NT2/D1 (cell line): ENCODE data around the gene AMN.

Experiments
- DNase-seq: peaks from one replicate; pipeline ENCODE4 v3.0.0-alpha.2; 2011; ENCODE audit warnings: low read depth, low spot score
- H3K27me3 ChIP-seq: 2 replicates; pipeline ENCODE4 v1.6.0; 2011; ENCODE audit warnings: mild to moderate bottlenecking; ENCODE audit not compliant: insufficient read length, insufficient read depth
- H3K36me3 ChIP-seq: 2 replicates; pipeline ENCODE4 v1.6.1; 2011; ENCODE audit warnings: mild to moderate bottlenecking, low read length, mixed read lengths; ENCODE audit not compliant: insufficient read depth, insufficient read length
- H3K4me1 ChIP-seq: 2 replicates; pipeline ENCODE4 v1.5.1; 2011; ENCODE audit not compliant: insufficient read depth, insufficient read length
- H3K4me3 ChIP-seq: 2 replicates; pipeline ENCODE4 v1.5.1; 2011; ENCODE audit warnings: low read depth; ENCODE audit not compliant: insufficient read length
- H3K9ac ChIP-seq: 2 replicates; pipeline ENCODE4 v1.6.0; 2011; ENCODE audit warnings: low read depth; ENCODE audit not compliant: insufficient read length
- H3K9me3 ChIP-seq: 2 replicates; pipeline ENCODE4 v1.5.1; 2011; ENCODE audit warnings: mild to moderate bottlenecking, low read length; ENCODE audit not compliant: insufficient read depth
- SUZ12 ChIP-seq: IDR thresholded peaks from 2 replicates; pipeline ENCODE4 v1.6.1; 2011; ENCODE audit not compliant: insufficient read length, insufficient read depth; ENCODE audit errors: extremely low read depth
- YY1 ChIP-seq: IDR thresholded peaks from 2 replicates; pipeline ENCODE4 v1.6.1; 2011; ENCODE audit not compliant: insufficient read length, insufficient read depth
- ZNF274 ChIP-seq: IDR thresholded peaks from 2 replicates; pipeline ENCODE4 v1.6.1; 2011; ENCODE audit warnings: mild to moderate bottlenecking, low read depth, low read length

Gene AMN

DNA sequence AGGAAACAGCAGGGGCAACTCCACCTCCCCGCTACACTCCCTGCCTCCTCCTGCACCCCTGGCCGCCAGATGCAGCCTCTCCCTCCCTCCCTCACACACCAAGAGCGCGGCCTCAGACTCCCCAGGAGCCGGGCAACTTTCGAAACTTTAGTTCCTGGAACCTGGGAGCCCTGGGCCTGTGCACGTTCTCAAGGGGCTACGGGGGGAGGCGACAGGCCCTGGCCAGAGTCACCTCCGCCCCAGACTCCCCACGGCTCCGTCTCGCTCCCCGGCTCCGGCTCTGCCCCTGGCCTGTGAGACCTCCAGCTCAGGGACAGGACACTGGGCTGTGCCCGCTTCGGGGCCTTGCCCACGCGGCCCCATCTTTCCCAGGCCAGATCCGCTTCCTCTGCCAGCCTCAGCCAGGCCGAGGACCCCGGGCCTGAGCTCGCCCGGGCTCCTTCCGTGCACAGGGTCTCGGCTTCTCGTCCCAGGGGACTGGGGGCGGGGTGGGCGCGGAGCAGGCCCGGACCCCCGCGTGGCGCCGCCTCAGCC lies 5.5 kb downstream of the AMN start:
- Histone ChIP-seq H3K9ac (peak overlapping the region; percentile 83), H3K36me3 (peaks cover 14% of the 10 kb centered on the region)

DNA sequence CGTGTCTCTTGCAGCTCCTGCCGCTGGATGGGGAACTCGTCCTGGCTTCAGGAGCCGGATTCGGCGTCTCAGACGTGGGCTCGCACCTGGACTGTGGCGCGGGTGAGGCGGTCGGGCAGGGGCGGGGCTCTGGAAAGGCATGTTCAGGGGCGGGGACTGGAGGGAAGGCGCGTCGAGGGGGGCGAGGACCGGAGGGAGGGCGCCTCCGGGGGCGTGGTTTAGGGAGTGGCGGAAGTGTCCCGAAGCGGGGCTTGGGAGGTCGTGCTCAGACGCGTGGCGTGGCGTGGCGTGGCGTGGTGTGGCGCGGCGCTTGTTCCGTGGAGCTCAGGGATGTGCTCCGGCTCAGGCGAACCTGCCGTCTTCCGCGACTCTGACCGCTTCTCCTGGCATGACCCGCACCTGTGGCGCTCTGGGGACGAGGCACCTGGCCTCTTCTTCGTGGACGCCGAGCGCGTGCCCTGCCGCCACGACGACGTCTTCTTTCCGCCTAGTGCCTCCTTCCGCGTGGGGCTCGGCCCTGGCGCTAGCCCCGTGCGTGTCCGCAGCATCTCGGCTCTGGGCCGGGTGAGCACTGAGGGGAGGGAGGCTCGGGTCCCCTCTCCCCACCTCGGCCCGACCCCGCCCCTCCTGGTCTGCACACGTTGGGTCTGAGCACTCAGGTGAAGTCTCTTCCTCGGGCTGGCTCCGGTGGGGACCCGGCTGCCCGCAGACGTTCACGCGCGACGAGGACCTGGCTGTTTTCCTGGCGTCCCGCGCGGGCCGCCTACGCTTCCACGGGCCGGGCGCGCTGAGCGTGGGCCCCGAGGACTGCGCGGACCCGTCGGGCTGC lies 6.2 kb downstream of the AMN start:
- Histone ChIP-seq H3K9me3 (no peaks in the 10 kb centered on the region), H3K36me3 (peaks cover 21% of the 10 kb centered on the region), H3K9ac (peak overlapping the region; percentile 83), H3K27me3 (peaks cover 34% of the 10 kb centered on the region), H3K4me3 (peak overlapping the region; percentile 58), H3K4me1 (peaks cover 10% of the 10 kb centered on the region)
- peak; percentile 38 for DNase-seq
- no peak for TF ChIP-seq ZNF274
- TF ChIP-seq SUZ12 = no peak
- no peak for TF ChIP-seq YY1

More for the DNA sequence above, 5.5 kb downstream of the AMN start:
- H3K27me3 ChIP-seq = peaks cover 34% of the 10 kb centered on the region
- DNase-seq = no peak
- H3K4me3 ChIP-seq = peak overlapping the region; percentile 58
- TF ChIP-seq SUZ12 (no peak), ZNF274 (no peak), YY1 (no peak)
- H3K4me1 ChIP-seq = peaks cover 10% of the 10 kb centered on the region
- no peaks in the 10 kb centered on the region for H3K9me3 ChIP-seq

DNA sequence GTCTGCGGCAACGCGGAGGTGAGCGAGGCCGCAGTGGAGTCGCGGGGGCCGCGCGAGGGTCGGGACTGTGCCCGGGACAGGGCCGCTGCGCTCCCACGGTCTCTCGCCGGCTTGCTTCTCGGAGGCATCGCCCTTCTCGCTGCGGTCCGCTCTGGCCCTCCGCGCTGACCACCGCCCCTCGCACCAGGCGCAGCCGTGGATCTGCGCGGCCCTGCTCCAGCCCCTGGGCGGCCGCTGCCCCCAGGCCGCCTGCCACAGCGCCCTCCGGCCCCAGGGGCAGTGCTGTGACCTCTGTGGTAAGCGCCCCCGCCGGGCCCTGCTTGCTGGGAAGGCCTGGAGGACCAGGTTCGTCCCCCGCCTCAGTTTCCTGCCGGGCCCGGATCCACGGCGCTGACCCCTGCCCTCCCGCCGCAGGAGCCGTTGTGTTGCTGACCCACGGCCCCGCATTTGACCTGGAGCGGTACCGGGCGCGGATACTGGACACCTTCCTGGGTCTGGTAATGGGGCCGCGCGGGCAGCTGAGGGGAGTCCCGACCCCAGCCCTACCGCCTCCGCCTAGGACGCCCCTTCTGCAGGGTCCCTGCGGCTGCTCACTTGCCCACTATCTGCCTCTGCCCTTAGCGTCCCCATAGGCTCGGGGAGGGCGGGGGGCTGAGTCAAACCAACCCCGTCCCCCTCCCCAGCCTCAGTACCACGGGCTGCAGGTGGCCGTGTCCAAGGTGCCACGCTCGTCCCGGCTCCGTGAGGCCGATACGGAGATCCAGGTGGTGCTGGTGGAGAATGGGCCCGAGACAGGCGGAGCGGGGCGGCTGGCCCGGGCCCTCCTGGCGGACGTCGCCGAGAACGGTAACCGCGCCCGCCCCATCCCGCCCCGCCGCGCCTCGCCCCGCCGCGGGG lies 7.0 kb downstream of the AMN start:
- H3K9ac ChIP-seq = peak overlapping the region; percentile 67
- H3K27me3 ChIP-seq = peaks cover 34% of the 10 kb centered on the region
- peak overlapping the region; percentile 58 for H3K4me3 ChIP-seq
- H3K36me3 ChIP-seq = peaks cover 25% of the 10 kb centered on the region
- H3K4me1 ChIP-seq = peaks cover 4% of the 10 kb centered on the region
- no peaks in the 10 kb centered on the region for H3K9me3 ChIP-seq
- DNase-seq = no peak
- TF ChIP-seq SUZ12 = peak; percentile 36
- no peak for TF ChIP-seq ZNF274
- no peak for TF ChIP-seq YY1

DNA sequence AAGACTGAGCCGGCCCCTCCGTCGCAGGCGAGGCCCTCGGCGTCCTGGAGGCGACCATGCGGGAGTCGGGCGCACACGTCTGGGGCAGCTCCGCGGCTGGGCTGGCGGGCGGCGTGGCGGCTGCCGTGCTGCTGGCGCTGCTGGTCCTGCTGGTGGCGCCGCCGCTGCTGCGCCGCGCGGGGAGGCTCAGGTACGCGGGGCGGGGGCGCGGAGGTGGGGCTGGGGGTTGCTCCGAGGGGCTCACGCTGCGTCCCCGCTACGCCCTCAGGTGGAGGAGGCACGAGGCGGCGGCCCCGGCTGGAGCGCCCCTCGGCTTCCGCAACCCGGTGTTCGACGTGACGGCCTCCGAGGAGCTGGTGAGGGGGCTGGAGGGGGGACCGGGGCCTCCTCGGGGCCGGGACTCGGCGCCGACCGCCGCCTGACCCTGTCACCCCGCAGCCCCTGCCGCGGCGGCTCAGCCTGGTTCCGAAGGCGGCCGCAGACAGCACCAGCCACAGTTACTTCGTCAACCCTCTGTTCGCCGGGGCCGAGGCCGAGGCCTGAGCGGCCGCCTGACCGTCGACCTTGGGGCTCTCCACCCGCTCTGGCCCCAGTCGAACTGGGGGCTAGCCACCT lies 7.8 kb downstream of the AMN start:
- H3K36me3 ChIP-seq = peaks cover 25% of the 10 kb centered on the region
- no peak for DNase-seq
- H3K9ac ChIP-seq = no peak overlapping the region
- H3K27me3 ChIP-seq = peaks cover 34% of the 10 kb centered on the region
- H3K4me3 ChIP-seq = peak overlapping the region; percentile 58
- no peak for TF ChIP-seq SUZ12
- TF ChIP-seq ZNF274 = no peak
- TF ChIP-seq YY1 = no peak
- peaks cover 4% of the 10 kb centered on the region for H3K4me1 ChIP-seq
- H3K9me3 ChIP-seq = no peaks in the 10 kb centered on the region

DNA sequence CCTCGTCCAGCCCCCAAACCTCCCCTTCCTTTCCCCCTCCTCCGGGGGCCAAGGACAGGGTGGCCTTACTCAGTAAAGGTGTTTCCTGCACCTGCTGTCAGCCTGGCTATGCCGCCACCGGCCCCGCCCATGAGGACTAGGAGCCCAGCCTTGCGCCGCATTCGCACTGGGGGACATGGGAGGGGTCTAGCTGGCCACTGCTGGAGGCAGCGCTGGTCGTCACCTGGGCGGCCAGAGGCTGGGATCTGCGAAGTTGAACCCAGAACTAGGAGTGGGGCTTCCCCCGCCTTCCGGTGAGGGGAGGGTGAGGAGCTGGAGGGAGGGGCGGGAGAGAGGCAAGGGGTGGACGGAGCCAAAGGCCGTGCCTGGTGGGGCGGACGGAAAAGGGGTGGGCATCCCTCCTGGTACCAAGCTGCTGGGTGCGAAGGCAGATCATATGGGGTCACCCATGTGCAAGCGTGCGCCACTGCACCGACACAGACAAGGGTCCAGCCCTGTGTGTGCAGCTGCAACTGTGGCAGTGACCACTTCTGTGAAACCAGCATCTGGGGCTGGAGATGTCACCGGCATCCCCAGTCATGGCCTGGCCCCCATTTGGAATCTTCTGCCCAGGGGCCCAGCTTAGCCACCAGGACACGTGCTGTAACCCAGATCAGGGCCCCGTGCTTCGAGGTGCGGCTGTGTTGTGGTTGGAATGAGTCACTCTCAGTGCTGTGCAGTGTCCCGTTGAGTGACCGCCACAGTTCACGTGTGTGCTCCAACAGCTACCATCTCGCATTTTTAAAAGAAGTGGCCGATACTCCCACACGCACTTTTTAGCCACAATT lies 8.5 kb downstream of the AMN start:
- Histone ChIP-seq H3K9me3 (no peaks in the 10 kb centered on the region), H3K9ac (no peak overlapping the region), H3K4me1 (peaks cover 2% of the 10 kb centered on the region), H3K4me3 (no peak overlapping the region), H3K27me3 (peaks cover 34% of the 10 kb centered on the region), H3K36me3 (peaks cover 25% of the 10 kb centered on the region)
- no peak for TF ChIP-seq ZNF274
- TF ChIP-seq SUZ12 = no peak
- TF ChIP-seq YY1 = no peak
- DNase-seq = no peak

DNA sequence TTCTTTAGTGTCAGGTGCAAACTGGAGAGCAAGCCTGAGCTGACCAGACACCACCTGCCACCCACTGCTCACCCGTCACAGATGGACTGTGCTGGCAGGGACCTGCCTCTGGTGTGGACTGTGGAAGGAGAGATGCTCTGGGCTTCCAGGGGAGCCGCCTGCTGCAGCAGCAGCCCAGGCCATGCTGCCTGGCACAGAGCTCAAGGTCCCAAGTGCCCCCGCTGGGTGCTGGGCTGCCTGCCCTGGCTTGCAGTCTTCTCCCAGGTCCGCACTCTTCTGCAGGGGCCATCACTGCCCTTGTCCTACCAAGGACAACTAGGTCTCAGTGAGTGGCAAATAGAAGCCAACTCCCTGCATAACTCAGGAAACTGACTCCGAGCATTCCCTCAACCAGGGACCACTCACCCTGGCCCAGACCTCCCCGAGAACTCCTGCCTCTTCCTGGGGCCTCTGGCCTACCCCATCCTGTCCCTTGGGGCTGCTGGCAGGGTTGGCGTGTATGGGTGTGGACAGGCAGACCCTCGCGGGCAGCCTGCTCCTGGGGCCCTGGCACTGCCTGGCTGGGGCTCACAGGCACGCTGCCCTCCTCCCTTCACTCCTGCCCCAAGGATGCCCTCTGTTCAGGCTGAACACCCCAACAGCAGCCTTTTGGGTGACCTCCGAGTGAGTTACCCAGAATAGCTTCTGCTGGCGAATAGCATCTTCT lies 9.3 kb downstream of the AMN start:
- no peaks in the 10 kb centered on the region for H3K9me3 ChIP-seq
- no peak for TF ChIP-seq ZNF274
- H3K36me3 ChIP-seq = peaks cover 25% of the 10 kb centered on the region
- no peak overlapping the region for H3K9ac ChIP-seq
- DNase-seq = no peak
- peaks cover 2% of the 10 kb centered on the region for H3K4me1 ChIP-seq
- H3K4me3 ChIP-seq = no peak overlapping the region
- H3K27me3 ChIP-seq = peaks cover 32% of the 10 kb centered on the region
